HCT116 (cell line): Measurements from ENCODE around the gene SPATC1L.

Experiments
- EGR1 ChIP-seq: IDR thresholded peaks from 2 replicates; pipeline ENCODE4 v1.6.1; 2012; ENCODE audit warnings: low read depth
- ELF1 ChIP-seq: IDR thresholded peaks from 2 replicates; pipeline ENCODE4 v1.6.1; 2012; ENCODE audit warnings: low read depth, borderline replicate concordance
- EZH2 ChIP-seq: fragments of 200-600 bp; sonication (generic); IDR thresholded peaks from 2 replicates; pipeline ENCODE4 v1.6.1; 2017; ENCODE audit warnings: antibody characterized with exemption, mixed run types
- POLR2A ChIP-seq: IDR thresholded peaks from 2 replicates; pipeline ENCODE4 v1.7.0; 2011; ENCODE audit warnings: borderline replicate concordance; ENCODE audit not compliant: insufficient read depth, insufficient read length; ENCODE audit errors: extremely low read depth
- POLR2AphosphoS5 ChIP-seq: IDR thresholded peaks from 2 replicates; pipeline ENCODE4 v1.6.1; 2011; ENCODE audit warnings: mild to moderate bottlenecking, low read depth, low read length, moderate library complexity
- YY1 ChIP-seq: IDR thresholded peaks from 2 replicates; pipeline ENCODE4 v1.6.1; 2011; ENCODE audit warnings: low read length, low read depth, moderate library complexity, mild to moderate bottlenecking; ENCODE audit not compliant: insufficient replicate concordance; ENCODE audit errors: extremely low read depth
- TF ChIP-seq, protein P1 (sequence below), 3 experiments: fragments of 200-600 bp in 1 of 3; sonication (generic) in 1 of 3; IDR thresholded peaks in 2 of 3; conservative IDR thresholded peaks in 1 of 3; 2 replicates each; pipeline ENCODE4 v1.5.1; 2012 to 2017; ENCODE audit warnings: low read depth in 2 of 3, low read length in 2 of 3, antibody characterized with exemption in 1 of 3, borderline replicate concordance in 1 of 3, control low read depth in 1 of 3, mild to moderate bottlenecking in 1 of 3, mixed read lengths in 1 of 3, mixed run types in 1 of 3, moderate library complexity in 1 of 3; ENCODE audit not compliant: insufficient read depth in 1 of 3

DNA sequence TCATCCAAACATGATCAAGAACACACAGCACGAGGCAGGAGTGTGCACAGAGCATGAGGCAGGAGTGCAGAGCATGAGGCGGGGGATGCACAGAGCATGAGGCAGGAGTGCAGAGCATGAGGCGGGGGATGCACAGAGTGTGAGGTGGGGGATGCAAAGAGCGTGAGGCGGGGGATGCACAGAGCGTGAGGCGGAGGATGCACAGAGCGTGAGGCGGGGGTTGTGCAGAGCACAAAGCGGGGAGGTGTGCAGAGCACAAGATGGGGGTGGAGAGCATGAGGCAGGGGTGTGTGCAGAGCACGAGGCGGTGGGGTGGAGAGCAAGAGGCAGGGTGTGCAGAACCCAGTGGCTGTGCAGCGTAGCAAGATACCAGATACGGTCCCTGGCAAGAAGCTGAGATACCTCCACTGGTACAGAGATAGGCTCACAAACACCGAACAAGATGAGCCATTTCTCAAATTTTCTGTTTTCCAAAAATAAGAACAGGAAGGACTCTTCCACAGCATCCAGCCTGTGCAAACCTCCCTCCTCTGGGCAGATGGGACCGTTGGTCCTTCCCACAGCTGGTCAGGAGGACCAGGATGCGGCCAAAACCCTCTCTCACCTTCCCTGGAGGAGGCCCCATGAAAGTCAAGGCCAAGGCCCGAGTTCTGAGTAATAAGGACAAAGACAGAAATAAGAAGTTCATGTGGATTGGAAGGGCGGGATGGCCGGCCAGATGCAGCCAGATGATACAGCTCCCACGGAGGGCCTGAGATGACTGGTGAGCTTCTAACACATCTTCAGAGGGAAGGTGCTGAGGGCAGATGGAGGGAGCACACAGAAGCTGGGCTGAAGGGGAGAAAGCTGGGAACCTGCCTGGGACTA, 12.0 kb downstream of the SPATC1L start:
- TF ChIP-seq YY1 (no peak), EZH2 (no peak), EGR1 (no peak), ELF1 (no peak), POLR2A (no peak), POLR2AphosphoS5 (no peak)
- TF ChIP-seq, protein P1, sequence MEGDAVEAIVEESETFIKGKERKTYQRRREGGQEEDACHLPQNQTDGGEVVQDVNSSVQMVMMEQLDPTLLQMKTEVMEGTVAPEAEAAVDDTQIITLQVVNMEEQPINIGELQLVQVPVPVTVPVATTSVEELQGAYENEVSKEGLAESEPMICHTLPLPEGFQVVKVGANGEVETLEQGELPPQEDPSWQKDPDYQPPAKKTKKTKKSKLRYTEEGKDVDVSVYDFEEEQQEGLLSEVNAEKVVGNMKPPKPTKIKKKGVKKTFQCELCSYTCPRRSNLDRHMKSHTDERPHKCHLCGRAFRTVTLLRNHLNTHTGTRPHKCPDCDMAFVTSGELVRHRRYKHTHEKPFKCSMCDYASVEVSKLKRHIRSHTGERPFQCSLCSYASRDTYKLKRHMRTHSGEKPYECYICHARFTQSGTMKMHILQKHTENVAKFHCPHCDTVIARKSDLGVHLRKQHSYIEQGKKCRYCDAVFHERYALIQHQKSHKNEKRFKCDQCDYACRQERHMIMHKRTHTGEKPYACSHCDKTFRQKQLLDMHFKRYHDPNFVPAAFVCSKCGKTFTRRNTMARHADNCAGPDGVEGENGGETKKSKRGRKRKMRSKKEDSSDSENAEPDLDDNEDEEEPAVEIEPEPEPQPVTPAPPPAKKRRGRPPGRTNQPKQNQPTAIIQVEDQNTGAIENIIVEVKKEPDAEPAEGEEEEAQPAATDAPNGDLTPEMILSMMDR (IDR thresholded peaks at IDR 0.05 in 2 of 3, conservative IDR thresholded peaks at IDR 0.05 in 1 of 3; ENCODE audit: borderline replicate concordance in 1 of 3, insufficient read depth in 1 of 3, low read depth in 2 of 3, low read length in 2 of 3) = no peak
